ENCODE data around the gene ATP6V0D1. TPM values are rescaled to one million over a fixed set of nuclear protein-coding genes. Genes with fewer than 3 reads are reported as not detected.

ATP6V0D1 gene
- total RNA-seq, 2 donors from 2014 or later = 27.9 to 28.1 TPM

GRCh38 chr16:67463691-67464090 lies 17.3 kb downstream of the ATP6V0D1 start:
- no peak overlapping the region for H3K27ac Mint-ChIP-seq
- no peaks in the 10 kb centered on the region for H3K27me3 Mint-ChIP-seq (ENCODE audit: low read depth)
- no peak for ATAC-seq (replicated peaks in 1 of 2)
- no peak overlapping the region for H3K4me3 Mint-ChIP-seq
- no peaks in the 10 kb centered on the region for H3K9me3 Mint-ChIP-seq
- H3K36me3 Mint-ChIP-seq (ENCODE audit: insufficient read depth in 2 of 2) = no peaks in the 10 kb centered on the region
- DNase-seq = no peak
- peaks cover 22% of the 10 kb centered on the region for H3K4me1 Mint-ChIP-seq (ENCODE audit: low read depth)

- DNase-seq (no peak), ATAC-seq (replicated peaks in 1 of 2) (no peak)
- Mint-ChIP-seq H3K36me3 (ENCODE audit: insufficient read depth in 2 of 2) (no peaks in the 10 kb centered on the region), H3K27ac (peak overlapping the region; percentile 64), H3K9me3 (no peaks in the 10 kb centered on the region), H3K4me1 (ENCODE audit: low read depth) (peaks cover 16% of the 10 kb centered on the region), H3K27me3 (ENCODE audit: low read depth) (no peaks in the 10 kb centered on the region), H3K4me3 (no peak overlapping the region)
Observed at GRCh38 chr16:67463059-67463458, 17.9 kb downstream of the ATP6V0D1 start.

- H3K27me3 Mint-ChIP-seq (ENCODE audit: low read depth) = no peaks in the 10 kb centered on the region
- peaks cover 12% of the 10 kb centered on the region for H3K4me1 Mint-ChIP-seq (ENCODE audit: low read depth)
- DNase-seq (no peak), ATAC-seq (replicated peaks in 1 of 2) (no peak)
- H3K36me3 Mint-ChIP-seq (ENCODE audit: insufficient read depth in 2 of 2) = no peaks in the 10 kb centered on the region
- no peak overlapping the region for H3K27ac Mint-ChIP-seq
- no peak overlapping the region for H3K4me3 Mint-ChIP-seq
- no peaks in the 10 kb centered on the region for H3K9me3 Mint-ChIP-seq
Observed at GRCh38 chr16:67462279-67462655, 18.7 kb downstream of the ATP6V0D1 start.

GRCh38 chr16:67461600-67462278 lies 19.2 kb downstream of the ATP6V0D1 start:
- no peak overlapping the region for H3K27ac Mint-ChIP-seq
- ATAC-seq (replicated peaks in 1 of 2) (no peak), DNase-seq (no peak)
- no peaks in the 10 kb centered on the region for H3K27me3 Mint-ChIP-seq (ENCODE audit: low read depth)
- H3K36me3 Mint-ChIP-seq (ENCODE audit: insufficient read depth in 2 of 2) = no peaks in the 10 kb centered on the region
- H3K4me1 Mint-ChIP-seq (ENCODE audit: low read depth) = peaks cover 16% of the 10 kb centered on the region
- H3K9me3 Mint-ChIP-seq = no peaks in the 10 kb centered on the region
- no peak overlapping the region for H3K4me3 Mint-ChIP-seq

GRCh38 chr16:67460961-67461360 lies 20.0 kb downstream of the ATP6V0D1 start:
- Mint-ChIP-seq H3K36me3 (ENCODE audit: insufficient read depth in 2 of 2) (no peaks in the 10 kb centered on the region), H3K4me1 (ENCODE audit: low read depth) (peaks cover 17% of the 10 kb centered on the region), H3K4me3 (no peak overlapping the region), H3K27ac (no peak overlapping the region), H3K9me3 (no peaks in the 10 kb centered on the region), H3K27me3 (ENCODE audit: low read depth) (no peaks in the 10 kb centered on the region)
- ATAC-seq (replicated peaks in 1 of 2) = no peak
- DNase-seq = no peak

- no peaks in the 10 kb centered on the region for H3K36me3 Mint-ChIP-seq (ENCODE audit: insufficient read depth in 2 of 2)
- peaks cover 11% of the 10 kb centered on the region for H3K4me1 Mint-ChIP-seq (ENCODE audit: low read depth)
- no peak overlapping the region for H3K27ac Mint-ChIP-seq
- no peak for DNase-seq
- no peak overlapping the region for H3K4me3 Mint-ChIP-seq
- no peaks in the 10 kb centered on the region for H3K9me3 Mint-ChIP-seq
- no peaks in the 10 kb centered on the region for H3K27me3 Mint-ChIP-seq (ENCODE audit: low read depth)
- ATAC-seq (replicated peaks in 1 of 2) = no peak
Observed at GRCh38 chr16:67460168-67460567, 20.8 kb downstream of the ATP6V0D1 start.

GRCh38 chr16:67459861-67460150 lies 21.2 kb downstream of the ATP6V0D1 start:
- no peaks in the 10 kb centered on the region for H3K9me3 Mint-ChIP-seq
- no peak for DNase-seq
- no peak overlapping the region for H3K4me3 Mint-ChIP-seq
- H3K4me1 Mint-ChIP-seq (ENCODE audit: low read depth) = peaks cover 10% of the 10 kb centered on the region
- H3K27ac Mint-ChIP-seq = no peak overlapping the region
- H3K36me3 Mint-ChIP-seq (ENCODE audit: insufficient read depth in 2 of 2) = no peaks in the 10 kb centered on the region
- no peak for ATAC-seq (replicated peaks in 1 of 2)
- H3K27me3 Mint-ChIP-seq (ENCODE audit: low read depth) = no peaks in the 10 kb centered on the region

- no peak overlapping the region for H3K27ac Mint-ChIP-seq
- H3K27me3 Mint-ChIP-seq (ENCODE audit: low read depth) = no peaks in the 10 kb centered on the region
- no peaks in the 10 kb centered on the region for H3K9me3 Mint-ChIP-seq
- no peak overlapping the region for H3K4me3 Mint-ChIP-seq
- DNase-seq = no peak
- peaks cover 10% of the 10 kb centered on the region for H3K4me1 Mint-ChIP-seq (ENCODE audit: low read depth)
- H3K36me3 Mint-ChIP-seq (ENCODE audit: insufficient read depth in 2 of 2) = no peaks in the 10 kb centered on the region
- ATAC-seq (replicated peaks in 1 of 2) = no peak
Observed at GRCh38 chr16:67459066-67459860, 21.7 kb downstream of the ATP6V0D1 start.

GRCh38 chr16:67458121-67458641 lies 22.8 kb downstream of the ATP6V0D1 start:
- Mint-ChIP-seq H3K36me3 (ENCODE audit: insufficient read depth in 2 of 2) (no peaks in the 10 kb centered on the region), H3K9me3 (no peaks in the 10 kb centered on the region), H3K27me3 (ENCODE audit: low read depth) (no peaks in the 10 kb centered on the region), H3K4me1 (ENCODE audit: low read depth) (peaks cover 7% of the 10 kb centered on the region), H3K4me3 (no peak overlapping the region), H3K27ac (no peak overlapping the region)
- no peak for DNase-seq
- no peak for ATAC-seq (replicated peaks in 1 of 2)

GRCh38 chr16:67457611-67458010 lies 23.3 kb downstream of the ATP6V0D1 start:
- H3K4me3 Mint-ChIP-seq = no peak overlapping the region
- no peaks in the 10 kb centered on the region for H3K27me3 Mint-ChIP-seq (ENCODE audit: low read depth)
- H3K27ac Mint-ChIP-seq = no peak overlapping the region
- no peaks in the 10 kb centered on the region for H3K36me3 Mint-ChIP-seq (ENCODE audit: insufficient read depth in 2 of 2)
- DNase-seq = no peak
- H3K4me1 Mint-ChIP-seq (ENCODE audit: low read depth) = peaks cover 6% of the 10 kb centered on the region
- H3K9me3 Mint-ChIP-seq = no peaks in the 10 kb centered on the region
- ATAC-seq (replicated peaks in 1 of 2) = no peak

- DNase-seq = no peak
- H3K4me1 Mint-ChIP-seq (ENCODE audit: low read depth) = peaks cover 6% of the 10 kb centered on the region
- no peaks in the 10 kb centered on the region for H3K9me3 Mint-ChIP-seq
- H3K27me3 Mint-ChIP-seq (ENCODE audit: low read depth) = no peaks in the 10 kb centered on the region
- no peaks in the 10 kb centered on the region for H3K36me3 Mint-ChIP-seq (ENCODE audit: insufficient read depth in 2 of 2)
- no peak overlapping the region for H3K4me3 Mint-ChIP-seq
- no peak for ATAC-seq (replicated peaks in 1 of 2)
- no peak overlapping the region for H3K27ac Mint-ChIP-seq
Observed at GRCh38 chr16:67456391-67457081, 24.4 kb downstream of the ATP6V0D1 start.

- Mint-ChIP-seq H3K4me3 (no peak overlapping the region), H3K36me3 (ENCODE audit: insufficient read depth in 2 of 2) (no peaks in the 10 kb centered on the region), H3K27me3 (ENCODE audit: low read depth) (no peaks in the 10 kb centered on the region), H3K9me3 (no peaks in the 10 kb centered on the region), H3K27ac (peak overlapping the region; percentile 44), H3K4me1 (ENCODE audit: low read depth) (peaks cover 6% of the 10 kb centered on the region)
- DNase-seq = no peak
- ATAC-seq (replicated peaks in 1 of 2) = no peak
Observed at GRCh38 chr16:67454852-67455251, 26.1 kb downstream of the ATP6V0D1 start.

GRCh38 chr16:67454104-67454503 lies 26.9 kb downstream of the ATP6V0D1 start:
- Mint-ChIP-seq H3K27me3 (ENCODE audit: low read depth) (no peaks in the 10 kb centered on the region), H3K27ac (no peak overlapping the region), H3K36me3 (ENCODE audit: insufficient read depth in 2 of 2) (no peaks in the 10 kb centered on the region), H3K4me1 (ENCODE audit: low read depth) (peaks cover 6% of the 10 kb centered on the region), H3K9me3 (no peaks in the 10 kb centered on the region), H3K4me3 (no peak overlapping the region)
- DNase-seq = no peak
- ATAC-seq (replicated peaks in 1 of 2) = no peak

All from activated T-cell treated with anti-CD3 and anti-CD28 coated beads, Interleukin-2, amount 50 U/mL, for 72 hours (primary cell).